Thyroid gland (tissue), 4 donors: Measurements from ENCODE around the gene BRAF. TPM values are rescaled to one million over a fixed set of nuclear protein-coding genes. Genes with fewer than 3 reads are reported as not detected.
A peak's percentile ranks its signal among the peaks of the same experiment; 100 is the strongest.
"Not testable (repeated sequence)": the region's sequence is repeated elsewhere in the genome, so short reads cannot be mapped to it uniquely, and the experiment has no call there.

Source experiments
- DNase-seq, 2 donors: peaks; one replicate each; pipeline ENCODE4 v3.0.0-alpha.2; 2019
- H3K27ac ChIP-seq, 3 donors: fragments of 200-600 bp; sonication (generic); 1 replicate in 2 of 3; 2 replicates in 1 of 3; pipeline ENCODE4 v1.5.1; 2016 to 2019; ENCODE audit warnings: mild to moderate bottlenecking in 1 of 3, moderate library complexity in 1 of 3
- H3K27me3 ChIP-seq: fragments of 200-600 bp; sonication (generic); one replicate; pipeline ENCODE4 v1.5.1; 2019
- H3K36me3 ChIP-seq, 2 donors: fragments of 200-600 bp; sonication (generic); one replicate each; pipeline ENCODE4 v1.5.1; 2016 to 2019
- H3K4me1 ChIP-seq, 2 donors: fragments of 200-600 bp; sonication (generic); one replicate each; pipeline ENCODE4 v1.5.1; 2017 to 2019
- H3K4me3 ChIP-seq, 3 donors: fragments of 200-600 bp; sonication (generic); replicated peaks in 1 of 3; 1 replicate in 2 of 3; 2 replicates in 1 of 3; pipeline ENCODE4 v1.5.1; 2016; ENCODE audit warnings: mild to moderate bottlenecking in 1 of 3
- H3K9me3 ChIP-seq: fragments of 200-600 bp; sonication (generic); one replicate; pipeline ENCODE4 v1.5.1; 2017
- CTCF ChIP-seq, 6 experiments: fragments of 200-600 bp in 3 of 6; fragments of 450-650 bp in 3 of 6; sonication (generic) in 3 of 6; IDR thresholded peaks; one replicate each; pipeline ENCODE4 v1.5.1; 2016 to 2019; ENCODE audit warnings: antibody characterized with exemption in 6 of 6, mild to moderate bottlenecking in 2 of 6, inconsistent platforms in 1 of 6, moderate library complexity in 1 of 6
- POLR2A ChIP-seq, 2 donors: fragments of 450-650 bp; IDR thresholded peaks; one replicate each; pipeline ENCODE4 v1.6.1; 2017; ENCODE audit warnings: antibody characterized with exemption in 2 of 2, mild to moderate bottlenecking in 2 of 2, moderate library complexity in 1 of 2
- WGBS, 2 donors: methylation state at CpG; one replicate each; pipeline ENCODE4 v1.1.5; 2017; 5-methylcytosine and 5-hydroxymethylcytosine counted together
- intact Hi-C: fragments of 100-400 bp; cut with DNase I; formaldehyde crosslinking; loops from one replicate; pipeline ENCODE4 v1.15.1; 2023
- total RNA-seq, 4 donors: library from RNA; depleted of rRNA; stranded (reverse); fragments of >200 nt; gene quantifications; one replicate each; pipeline ENCODE4 v1.2.3, GENCODE V29; 2016

The BRAF gene
- total RNA-seq, 4 donors from 2014 or later = 71.5 to 135 (median 102) TPM

- Histone ChIP-seq H3K9me3 (no peaks in the 10 kb centered on the region), H3K36me3 (no peaks in the 10 kb centered on the region), H3K4me3 (no peak overlapping the region), H3K4me1 (peaks cover 17 to 18% of the 10 kb centered on the region in 2 donors), H3K27me3 (no peaks in the 10 kb centered on the region), H3K27ac (peak overlapping the region in 2 of 3 donors; percentile 92 to 97)
- WGBS, 2 donors = 94% methylated on average over 11 of the region's 11 CpGs
- intact Hi-C loops = no loop called here
- TF ChIP-seq POLR2A (IDR thresholded peaks at IDR 0.05) (no peak), CTCF (IDR thresholded peaks at IDR 0.05) (no peak)
- no peak for DNase-seq
Measured at GRCh38 chr7:140695381-140695780, 229.3 kb downstream of the BRAF start.

DNA sequence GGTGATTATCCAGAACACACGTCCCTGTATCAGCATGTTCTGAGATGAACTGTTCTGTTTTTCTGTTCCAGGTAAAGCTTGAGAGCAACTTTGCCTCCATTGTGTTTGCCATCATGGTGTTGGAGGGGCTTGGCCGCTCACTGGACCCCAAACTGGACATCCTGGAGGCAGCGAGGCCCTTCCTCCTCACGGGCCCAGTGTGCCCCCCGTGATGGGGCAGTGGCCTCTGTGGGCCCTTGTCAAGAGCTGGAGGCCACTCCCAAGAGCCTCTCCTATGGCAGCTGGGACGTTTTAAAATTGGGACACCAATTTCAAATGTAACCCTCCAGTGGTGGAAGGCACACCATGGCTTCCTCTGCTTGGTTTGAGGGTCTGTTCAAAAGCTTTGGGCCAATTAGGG is 230.1 kb downstream of the BRAF start:
- TF ChIP-seq POLR2A (IDR thresholded peaks at IDR 0.05) (no peak), CTCF (IDR thresholded peaks at IDR 0.05) (no peak)
- 88 to 94% methylated on average over 6 of the region's 6 CpGs for WGBS, 2 donors
- intact Hi-C loops = no loop called here
- peaks cover 0 to 5% of the 10 kb centered on the region in 2 donors for H3K36me3 ChIP-seq
- peaks cover 17 to 18% of the 10 kb centered on the region in 2 donors for H3K4me1 ChIP-seq
- H3K9me3 ChIP-seq = no peaks in the 10 kb centered on the region
- H3K27ac ChIP-seq = no peak overlapping the region
- no peak for DNase-seq
- H3K4me3 ChIP-seq = no peak overlapping the region
- H3K27me3 ChIP-seq = no peaks in the 10 kb centered on the region

- not testable (repeated sequence) for H3K4me3 ChIP-seq, H3K36me3 ChIP-seq
Measured at GRCh38 chr7:140693849-140694248, 230.9 kb downstream of the BRAF start.

GRCh38 chr7:140691376-140692045 is 233.2 kb downstream of the BRAF start:
- H3K9me3 ChIP-seq = no peaks in the 10 kb centered on the region
- peaks cover 0 to 6% of the 10 kb centered on the region in 2 donors for H3K4me1 ChIP-seq
- 89 to 92% methylated on average over 10 to 12 of the region's 12 CpGs for WGBS, 2 donors
- peaks cover 0 to 15% of the 10 kb centered on the region in 2 donors for H3K36me3 ChIP-seq
- no peak overlapping the region for H3K4me3 ChIP-seq
- no peak for DNase-seq
- H3K27ac ChIP-seq = no peak overlapping the region
- no peaks in the 10 kb centered on the region for H3K27me3 ChIP-seq
- TF ChIP-seq POLR2A (IDR thresholded peaks at IDR 0.05) (no peak), CTCF (IDR thresholded peaks at IDR 0.05) (no peak)
- intact Hi-C loops = no loop called here

More at GRCh38 chr7:140693849-140694248, 230.9 kb downstream of the BRAF start:
- H3K27ac ChIP-seq, intact Hi-C loops, DNase-seq, H3K9me3 ChIP-seq, H3K27me3 ChIP-seq: not testable (repeated sequence)
- peaks cover 14 to 16% of the 10 kb centered on the region in 2 donors for H3K4me1 ChIP-seq
- 95 to 98% methylated on average over 10 of the region's 10 CpGs for WGBS, 2 donors

GRCh38 chr7:140689199-140690152 is 235.3 kb downstream of the BRAF start:
- TF ChIP-seq CTCF (IDR thresholded peaks at IDR 0.05) = no peak
- TF ChIP-seq POLR2A (IDR thresholded peaks at IDR 0.05) = no peak
- no peaks in the 10 kb centered on the region for H3K4me1 ChIP-seq
- intact Hi-C loops = no loop called here
- H3K27ac ChIP-seq = no peak overlapping the region
- WGBS, 2 donors = 91 to 95% methylated on average over 15 to 16 of the region's 16 CpGs
- peaks cover 0 to 15% of the 10 kb centered on the region in 2 donors for H3K36me3 ChIP-seq
- no peak overlapping the region for H3K4me3 ChIP-seq
- DNase-seq = no peak
- no peaks in the 10 kb centered on the region for H3K27me3 ChIP-seq
- H3K9me3 ChIP-seq = no peaks in the 10 kb centered on the region
